ENCODE data around the gene SPSB1.
A peak's percentile ranks its signal among the peaks of the same experiment; 100 is the strongest.

SPSB1 gene

DNA sequence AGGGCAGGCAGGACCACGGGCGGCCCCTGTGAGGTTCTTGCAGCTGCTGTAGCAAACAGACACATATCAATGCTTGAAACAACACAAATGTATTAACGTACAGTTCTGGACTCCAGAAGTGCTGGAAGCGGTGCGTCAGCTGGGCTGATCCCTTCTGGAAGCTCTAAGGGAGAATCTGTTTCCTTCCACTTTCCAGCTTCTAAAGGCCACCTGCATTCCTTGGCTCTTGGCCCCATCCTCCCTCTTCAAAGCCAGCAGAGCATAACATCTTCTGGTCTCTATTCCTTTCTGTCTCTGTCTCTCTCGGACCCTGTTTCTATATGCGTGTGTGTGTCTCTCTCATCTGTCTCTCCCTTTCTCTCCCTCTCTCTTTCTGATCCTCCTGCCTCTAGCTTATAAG lies 102.3 kb downstream of the SPSB1 start:
- no peak for DNase-seq (ENCODE audit: low spot score)

GRCh38 chr1:9397047-9397446 lies 104.4 kb downstream of the SPSB1 start:
- DNase-seq (ENCODE audit: low spot score): no peak

- DNase-seq (ENCODE audit: low spot score): no peak
Measured at GRCh38 chr1:9397997-9398526, 105.4 kb downstream of the SPSB1 start.

- DNase-seq (ENCODE audit: low spot score): peak; percentile 63
Measured at GRCh38 chr1:9399510-9400424, 107.1 kb downstream of the SPSB1 start.

- DNase-seq (ENCODE audit: low spot score): no peak
Measured at GRCh38 chr1:9400425-9401079, 107.9 kb downstream of the SPSB1 start.

DNA sequence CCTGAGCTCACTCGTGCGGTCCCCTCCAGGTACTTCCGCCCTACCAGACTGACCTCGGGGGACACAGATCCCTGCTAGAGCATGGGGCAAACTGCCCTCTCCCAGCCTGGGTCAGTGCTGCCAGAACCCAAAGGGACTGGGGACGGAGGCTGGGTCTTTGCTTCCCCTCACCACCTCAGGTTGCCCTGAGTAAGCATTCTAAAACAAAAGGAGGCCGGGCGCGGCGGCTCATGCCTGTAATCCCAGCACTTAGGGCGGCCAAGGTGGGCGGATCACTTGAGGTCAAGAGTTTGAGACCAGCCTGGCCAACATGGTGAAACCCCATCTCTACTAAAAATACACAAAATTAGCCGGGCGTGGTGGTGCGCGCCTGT lies 108.4 kb downstream of the SPSB1 start:
- DNase-seq (ENCODE audit: low spot score): no peak

GRCh38 chr1:9402256-9402616 lies 109.5 kb downstream of the SPSB1 start:
- DNase-seq (ENCODE audit: low spot score): no peak

DNA sequence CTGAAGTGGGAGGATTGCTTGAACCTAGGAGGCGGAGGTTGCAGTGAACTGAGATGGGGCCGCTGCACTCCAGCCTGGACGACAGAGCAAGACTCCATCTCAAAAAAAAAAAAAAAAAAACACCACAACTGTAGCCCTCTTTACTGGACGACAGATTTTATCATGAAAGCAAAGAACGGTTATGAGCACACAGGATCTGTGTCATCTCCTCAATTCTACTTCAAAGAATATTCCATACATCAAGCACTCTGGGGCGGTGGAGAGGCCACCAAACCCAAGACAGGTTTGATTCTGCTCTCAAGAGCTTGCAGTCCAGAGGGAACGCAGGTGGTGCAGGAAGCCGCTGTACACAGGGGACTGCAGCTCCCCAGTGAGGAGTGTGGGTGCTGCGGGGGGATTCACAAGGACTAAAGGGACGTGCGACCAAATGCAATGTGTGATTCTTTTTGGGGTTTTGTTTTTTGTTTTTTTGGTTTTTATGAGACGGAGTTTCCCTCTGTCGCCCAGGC lies 110.1 kb downstream of the SPSB1 start:
- DNase-seq (ENCODE audit: low spot score): no peak

DNA sequence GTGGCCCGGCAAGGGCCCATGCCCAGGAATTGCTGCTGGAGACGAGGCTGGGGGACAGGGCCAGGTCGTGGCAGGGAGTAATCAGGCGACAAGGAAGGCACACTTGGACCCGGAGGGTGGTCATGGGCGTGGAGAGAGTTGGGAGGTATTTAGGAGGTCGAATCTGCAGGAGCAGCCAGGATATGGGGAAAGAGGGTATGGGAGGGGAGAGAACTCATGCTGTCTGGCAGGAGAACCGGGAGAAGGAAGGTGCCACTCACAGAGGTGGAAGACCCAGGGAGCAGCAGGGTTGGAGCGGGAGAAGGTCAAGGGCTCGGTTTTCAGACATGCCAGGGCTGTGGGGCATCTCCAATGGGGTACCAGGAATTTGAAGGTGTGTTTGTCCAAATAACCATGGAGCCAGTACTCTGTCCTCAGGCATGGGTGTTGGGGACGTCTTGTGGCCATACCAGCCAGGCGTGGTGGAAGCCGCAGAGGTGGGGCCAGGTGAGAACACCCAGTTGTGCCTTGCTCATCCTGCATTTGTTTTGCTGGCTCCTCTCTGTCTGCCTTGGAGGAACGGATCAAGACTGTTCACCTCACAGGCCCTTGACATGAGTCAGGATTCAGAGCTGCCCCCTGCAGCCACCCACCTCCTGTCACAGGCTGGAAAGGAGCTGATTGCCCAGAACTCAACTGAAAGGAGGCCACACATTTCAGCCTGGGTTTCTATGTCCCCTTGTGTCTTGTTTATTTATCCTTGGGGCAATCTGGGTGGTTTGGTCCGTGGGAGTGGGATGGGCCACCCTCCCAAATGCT lies 111.6 kb downstream of the SPSB1 start:
- no peak for DNase-seq (ENCODE audit: low spot score)

GRCh38 chr1:9406111-9406510 lies 113.4 kb downstream of the SPSB1 start:
- no peak for DNase-seq (ENCODE audit: low spot score)

DNA sequence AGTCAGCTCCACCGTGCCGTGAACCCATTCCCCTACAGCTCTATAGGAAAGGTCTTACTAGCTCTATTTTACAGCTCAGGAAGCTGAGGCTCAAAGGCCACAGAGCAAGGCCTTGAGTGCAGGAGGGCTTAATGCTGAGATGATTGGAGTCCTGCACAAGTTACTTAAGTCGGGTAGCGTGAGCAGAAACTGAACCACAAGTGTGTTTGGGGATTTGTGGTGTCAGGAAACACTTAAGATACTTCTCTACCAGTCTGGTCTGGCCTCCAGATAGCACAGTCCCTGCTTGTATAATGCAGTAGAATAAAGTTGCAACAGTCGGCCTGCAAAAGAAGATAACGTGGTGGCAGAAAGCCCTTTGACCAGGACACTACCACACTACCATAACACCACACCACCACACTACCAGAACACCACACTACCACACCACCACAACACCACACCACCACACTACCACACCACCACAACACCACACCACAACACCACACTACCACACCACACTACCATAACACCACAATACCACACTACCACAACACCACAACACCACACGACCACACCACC lies 118.1 kb downstream of the SPSB1 start:
- no peak for DNase-seq (ENCODE audit: low spot score)

DNA sequence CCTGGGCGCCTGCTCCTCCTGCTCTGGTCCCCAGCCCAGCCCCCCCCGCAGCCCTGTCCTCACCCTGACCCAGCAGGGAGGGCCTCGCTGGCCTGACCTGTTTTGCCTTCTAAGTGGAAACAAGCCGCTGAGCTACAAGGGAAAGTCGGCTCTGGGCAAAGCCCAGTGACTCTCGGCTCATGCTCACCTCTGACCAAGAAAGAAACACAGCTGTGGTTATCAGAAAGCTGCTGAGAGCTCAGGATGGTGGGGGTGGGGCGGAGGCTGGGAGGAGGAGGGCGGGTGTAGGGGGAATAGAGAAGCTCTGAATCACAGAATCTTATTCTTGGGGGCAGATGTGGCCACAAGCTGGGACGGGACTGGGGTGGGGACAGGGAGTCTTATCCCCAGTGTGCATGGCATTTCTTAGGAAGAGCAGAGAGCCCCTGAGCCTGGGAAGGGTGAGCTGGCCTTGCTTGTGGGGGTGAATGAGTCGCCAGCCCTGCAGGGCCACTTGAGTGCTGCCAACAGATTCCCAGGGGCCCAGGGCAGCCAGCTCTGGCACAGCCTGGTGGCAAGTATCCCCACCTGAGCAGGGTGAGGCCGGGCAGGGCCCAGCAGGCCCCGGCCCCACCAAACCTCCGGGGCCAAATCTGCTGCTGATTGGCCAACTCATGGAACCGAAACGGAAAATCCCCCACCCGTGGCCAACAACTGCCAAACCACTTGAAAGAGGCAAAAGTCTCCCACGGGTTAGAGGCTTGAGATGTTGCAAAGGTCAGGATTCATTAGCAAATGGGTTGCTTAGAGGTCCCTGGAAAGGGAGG lies 120.6 kb downstream of the SPSB1 start:
- DNase-seq (ENCODE audit: low spot score): no peak

DNA sequence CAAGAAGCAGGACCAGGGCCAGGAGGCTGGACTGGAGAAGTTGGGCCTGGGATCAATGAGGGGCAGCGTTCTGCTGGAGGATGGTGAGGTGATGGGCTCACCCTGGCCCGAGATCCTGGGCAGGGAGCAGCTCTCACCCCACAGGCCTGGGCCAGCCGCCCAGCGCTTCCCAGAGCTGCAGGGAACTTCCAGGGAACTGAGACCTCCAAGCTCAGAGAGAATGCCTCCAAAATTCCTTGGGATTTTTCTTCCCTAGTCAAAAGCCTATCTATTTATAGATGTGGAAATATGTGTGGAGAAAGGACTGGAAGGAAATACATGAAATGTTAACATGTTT lies 121.2 kb downstream of the SPSB1 start:
- DNase-seq (ENCODE audit: low spot score): no peak

DNA sequence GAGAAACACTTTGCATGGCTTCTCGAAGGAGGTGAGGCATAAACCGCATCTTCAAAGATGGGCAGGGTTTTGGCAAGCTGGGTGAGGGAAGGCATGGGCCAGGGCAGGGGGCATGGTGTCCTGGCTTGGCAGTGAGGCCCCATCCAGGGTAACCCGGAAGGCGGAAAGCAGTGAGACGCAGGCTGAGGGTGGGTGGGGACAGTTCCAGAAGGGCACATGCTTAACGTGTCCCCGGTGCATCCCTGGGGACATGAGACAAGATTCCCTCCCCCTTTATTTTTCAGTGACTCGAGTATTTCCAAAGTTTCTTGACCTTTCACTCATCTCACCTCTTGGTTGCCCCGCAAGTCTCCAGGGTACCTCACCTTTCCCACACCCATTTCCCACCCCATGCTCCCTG lies 123.8 kb downstream of the SPSB1 start:
- no peak for DNase-seq (ENCODE audit: low spot score)

DNA sequence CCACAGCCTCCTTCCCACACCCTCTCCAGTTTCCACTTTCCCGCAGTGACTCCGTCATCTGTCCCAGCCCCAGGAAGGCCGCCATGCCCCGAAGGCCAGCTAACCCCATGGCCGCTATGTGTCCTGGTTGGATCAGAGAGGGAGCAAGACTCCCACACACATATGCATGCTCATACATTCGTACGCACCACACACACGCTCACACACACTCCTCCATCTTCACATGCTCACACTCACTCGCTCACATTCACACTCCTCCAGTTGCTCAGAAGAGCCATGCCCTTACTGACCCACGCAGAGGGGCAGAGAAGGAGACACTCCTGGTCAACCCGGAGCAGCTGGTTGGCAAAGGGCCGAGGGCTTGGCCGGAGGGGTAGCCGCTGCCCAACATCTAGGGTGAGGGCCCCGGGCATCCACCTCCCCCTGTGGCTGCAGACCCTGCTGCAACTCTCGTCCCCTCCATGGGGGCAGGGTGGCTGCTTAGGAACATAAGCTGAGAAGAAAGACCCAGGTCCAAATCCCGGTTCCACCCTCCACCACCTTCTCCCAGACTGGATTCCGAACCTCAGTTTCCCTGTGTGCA lies 124.3 kb downstream of the SPSB1 start:
- DNase-seq (ENCODE audit: low spot score): no peak

DNA sequence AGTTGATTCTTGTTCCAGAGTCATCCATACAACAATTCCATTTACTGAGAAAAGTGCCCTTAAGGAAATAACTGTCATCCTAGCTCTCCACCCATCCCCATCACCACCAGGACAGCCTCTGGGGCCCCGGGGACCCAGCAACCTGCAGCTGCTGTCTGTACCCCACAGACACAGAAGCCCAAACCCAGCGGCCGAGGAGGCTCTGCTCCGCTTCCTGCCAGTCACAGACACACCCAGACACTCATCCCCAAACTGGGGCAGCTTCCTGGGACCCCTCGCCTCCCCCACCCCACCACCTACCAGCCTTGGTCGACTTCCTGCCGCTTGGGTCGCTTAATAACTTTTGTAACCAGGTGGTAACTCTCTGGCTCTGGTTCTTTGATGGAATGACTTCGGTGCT lies 125.0 kb downstream of the SPSB1 start:
- DNase-seq (ENCODE audit: low spot score): no peak

- no peak for DNase-seq (ENCODE audit: low spot score)
Measured at GRCh38 chr1:9418851-9419250, 126.2 kb downstream of the SPSB1 start.

Measured in putamen (tissue), 1 donor.